HG02763 (cell line): ENCODE data around the gene RINL.
"Not testable (repeated sequence)": the region's sequence is repeated elsewhere in the genome, so short reads cannot be mapped to it uniquely, and the experiment has no call there.

Experiments
- ATAC-seq: cut with Tn5 transposase; IDR thresholded peaks from one replicate; pipeline ENCODE4 v1.9.1; 2021; ENCODE audit warnings: mild to moderate bottlenecking, moderate library complexity; ENCODE audit not compliant: unreplicated experiment

Gene RINL

GRCh38 chr19:38904581-38905539, 26.8 kb upstream of the RINL start:
- ATAC-seq: no peak

- ATAC-seq: no peak
These were observed 23.6 kb upstream of the RINL start for GRCh38 chr19:38901683-38902082.

GRCh38 chr19:38900743-38901190, 22.7 kb upstream of the RINL start:
- no peak for ATAC-seq

- no peak for ATAC-seq
These were observed 22.1 kb upstream of the RINL start for GRCh38 chr19:38900202-38900629.

- ATAC-seq: peak; percentile 89
These were observed 21.5 kb upstream of the RINL start, which contains the start of the genes NFKBIB and SIRT2 for GRCh38 chr19:38899447-38900201. Gene NFKBIB, plus strand, starts transcription at chr19:38899969. Its CDS starts 64 bp downstream, at chr19:38900033. Gene SIRT2, minus strand, starts transcription at chr19:38899618. Its CDS starts 97 bp downstream, at chr19:38899521.

GRCh38 chr19:38898788-38899446, 20.8 kb upstream of the RINL start:
- no peak for ATAC-seq

- no peak for ATAC-seq
These were observed 16.9 kb upstream of the RINL start for GRCh38 chr19:38894968-38895367.

GRCh38 chr19:38893341-38893771, 15.3 kb upstream of the RINL start:
- ATAC-seq: no peak

GRCh38 chr19:38892841-38893240, 14.8 kb upstream of the RINL start:
- no peak for ATAC-seq

GRCh38 chr19:38891771-38892170, 13.7 kb upstream of the RINL start:
- ATAC-seq: no peak

- ATAC-seq: no peak
These were observed 12.6 kb upstream of the RINL start for GRCh38 chr19:38890686-38891085.

GRCh38 chr19:38889803-38890202, 11.7 kb upstream of the RINL start:
- no peak for ATAC-seq

- ATAC-seq: no peak
These were observed 10.8 kb upstream of the RINL start for GRCh38 chr19:38888876-38889275.

GRCh38 chr19:38884691-38885090, 6.6 kb upstream of the RINL start:
- ATAC-seq: not testable (repeated sequence)

GRCh38 chr19:38883286-38883685, 5.2 kb upstream of the RINL start:
- ATAC-seq: no peak

- ATAC-seq: no peak
These were observed 3.0 kb upstream of the RINL start for GRCh38 chr19:38880882-38881609.

GRCh38 chr19:38880076-38880881, 2.2 kb upstream of the RINL start:
- no peak for ATAC-seq

GRCh38 chr19:38879400-38879751, 1.3 kb upstream of the RINL start:
- ATAC-seq: no peak

GRCh38 chr19:38878575-38879399, 712 bp upstream of the RINL start:
- ATAC-seq: no peak
